Stimulated activated CD4-positive, alpha-beta T cell treated with anti-CD3 and anti-CD28 coated beads, Interleukin-12 subunit alpha, Interleukin-12 subunit beta, amount 100 ng/mL, for 24 hours (primary cell): ENCODE measurements around the gene MYCBPAP.
"Not testable (repeated sequence)": the region's sequence is repeated elsewhere in the genome, so short reads cannot be mapped to it uniquely, and the experiment has no call there.

Experiments used
- DNase-seq, 2 experiments: peaks; one replicate each; pipeline ENCODE4 v3.0.0-alpha.2; 2020; ENCODE audit warnings: low read depth in 2 of 2

The MYCBPAP gene

DNA sequence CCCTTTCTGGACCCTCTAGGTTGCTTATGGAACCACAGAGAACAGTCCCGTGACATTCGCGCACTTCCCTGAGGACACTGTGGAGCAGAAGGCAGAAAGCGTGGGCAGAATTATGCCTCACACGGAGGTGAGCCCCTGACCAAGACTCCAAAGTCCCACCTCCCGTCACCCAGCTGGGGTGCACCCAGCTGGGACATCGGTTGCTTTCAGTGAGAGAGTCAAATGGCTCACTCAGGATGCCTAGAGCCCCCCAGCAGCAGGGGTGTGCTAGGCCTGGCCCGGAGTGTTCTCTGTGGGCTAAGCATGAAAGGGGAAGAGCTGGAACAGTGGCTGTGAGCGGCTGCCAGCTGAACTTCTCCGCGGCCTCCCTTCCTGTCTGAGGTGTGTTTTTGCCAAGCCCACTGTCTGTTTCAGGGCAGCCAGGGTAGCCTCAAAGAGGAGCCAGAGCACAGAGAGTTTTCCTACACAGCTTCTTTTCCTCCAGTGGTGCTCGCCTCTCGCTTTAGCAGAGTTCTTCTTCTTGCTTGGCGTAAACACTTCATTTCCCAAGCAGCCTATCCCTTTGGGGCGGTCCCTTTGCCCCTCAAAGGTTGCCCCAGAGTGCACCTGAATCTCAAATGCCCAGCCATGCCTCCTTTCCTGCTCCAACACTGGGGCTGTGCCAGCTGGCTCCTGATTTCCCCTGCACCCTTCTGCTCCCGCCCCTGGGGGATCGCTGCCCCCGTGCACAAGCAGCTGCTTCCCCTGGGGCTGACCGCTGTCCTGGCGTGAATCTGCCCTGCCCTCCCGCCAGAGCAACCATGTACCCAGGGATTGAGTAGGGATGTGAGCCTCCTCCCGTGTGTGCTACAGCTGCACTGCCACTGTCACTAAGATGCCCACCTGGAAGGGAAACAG, 37.0 kb upstream of the MYCBPAP start:
- DNase-seq = no peak

DNA sequence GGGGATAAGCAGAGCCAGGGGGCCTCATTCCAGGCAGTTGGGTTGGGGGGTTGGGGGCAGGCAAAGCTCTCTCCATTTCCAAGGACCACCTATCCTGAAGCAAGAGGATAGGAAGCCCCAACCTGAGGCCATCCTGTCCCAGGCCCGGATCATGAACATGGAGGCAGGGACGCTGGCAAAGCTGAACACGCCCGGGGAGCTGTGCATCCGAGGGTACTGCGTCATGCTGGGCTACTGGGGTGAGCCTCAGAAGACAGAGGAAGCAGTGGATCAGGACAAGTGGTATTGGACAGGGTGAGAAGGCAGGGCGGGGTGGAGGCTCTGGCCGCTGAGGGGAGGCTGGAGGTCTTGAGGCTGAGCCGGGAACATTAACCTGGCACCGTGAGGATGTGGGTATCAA, 36.0 kb upstream of the MYCBPAP start:
- DNase-seq = no peak

DNA sequence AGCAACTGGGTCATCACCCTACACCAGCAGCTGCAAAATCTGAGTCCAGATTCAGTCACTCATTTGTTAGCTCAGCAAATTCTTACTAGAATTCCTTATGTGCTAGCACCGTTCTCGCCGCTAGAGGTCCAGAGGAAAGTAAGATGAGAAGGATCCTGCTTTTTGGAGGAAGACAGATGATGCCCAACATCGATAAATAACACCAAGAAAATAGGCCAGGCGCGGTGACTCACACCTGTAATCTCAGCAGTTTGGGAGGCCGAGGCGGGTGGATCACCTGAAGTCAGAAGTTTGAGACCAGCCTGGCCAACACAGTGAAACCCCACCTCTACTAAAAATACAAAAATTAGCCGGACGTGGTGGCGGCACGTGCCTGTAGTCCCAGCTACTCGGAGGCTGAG, 35.5 kb upstream of the MYCBPAP start:
- DNase-seq = not testable (repeated sequence)

DNA sequence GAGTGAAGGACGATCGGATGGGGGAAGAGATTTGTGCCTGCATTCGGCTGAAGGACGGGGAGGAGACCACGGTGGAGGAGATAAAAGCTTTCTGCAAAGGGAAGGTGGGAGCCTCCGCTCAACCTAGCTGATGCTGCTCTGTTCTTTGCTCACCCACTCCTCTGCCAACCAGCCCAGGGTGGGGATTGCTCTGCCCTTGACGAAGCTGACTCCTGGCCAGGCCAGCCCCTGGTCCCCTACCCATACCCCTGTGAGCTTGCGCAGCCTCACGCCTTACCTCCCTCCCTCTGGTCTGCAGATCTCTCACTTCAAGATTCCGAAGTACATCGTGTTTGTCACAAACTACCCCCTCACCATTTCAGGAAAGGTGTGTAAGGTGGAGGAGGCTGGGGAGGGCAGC, 34.3 kb upstream of the MYCBPAP start:
- DNase-seq = no peak

DNA sequence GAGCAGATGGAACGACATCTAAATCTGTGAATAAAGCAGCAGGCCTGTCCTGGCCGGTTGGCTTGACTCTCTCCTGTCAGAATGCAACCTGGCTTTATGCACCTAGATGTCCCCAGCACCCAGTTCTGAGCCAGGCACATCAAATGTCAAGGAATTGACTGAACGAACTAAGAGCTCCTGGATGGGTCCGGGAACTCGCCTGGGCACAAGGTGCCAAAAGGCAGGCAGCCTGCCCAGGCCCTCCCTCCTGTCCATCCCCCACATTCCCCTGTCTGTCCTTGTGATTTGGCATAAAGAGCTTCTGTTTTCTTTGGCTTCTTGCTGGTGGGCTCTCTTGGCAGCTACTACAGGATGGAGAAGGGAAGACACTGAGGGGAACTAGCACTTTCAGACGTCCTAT, 33.7 kb upstream of the MYCBPAP start:
- DNase-seq = no peak

DNA sequence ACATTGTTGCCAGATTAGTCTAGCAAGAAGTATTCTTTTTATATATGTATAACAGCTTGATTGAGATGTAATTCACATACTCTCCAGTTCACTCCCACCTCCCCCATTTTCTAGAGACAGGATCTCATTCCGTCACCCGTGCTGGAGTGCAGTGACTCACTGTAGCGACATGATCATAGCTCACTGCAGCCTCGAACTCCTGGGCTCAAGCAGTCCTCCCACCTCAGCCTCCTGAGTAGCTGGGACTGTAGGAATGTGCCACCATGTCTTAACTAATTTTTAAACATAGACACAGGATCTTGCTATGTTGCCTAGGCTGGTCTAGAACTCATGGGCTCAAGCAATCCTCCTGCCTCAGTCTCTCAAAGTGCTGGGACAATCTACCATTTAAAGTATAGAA, 32.9 kb upstream of the MYCBPAP start:
- no peak for DNase-seq

DNA sequence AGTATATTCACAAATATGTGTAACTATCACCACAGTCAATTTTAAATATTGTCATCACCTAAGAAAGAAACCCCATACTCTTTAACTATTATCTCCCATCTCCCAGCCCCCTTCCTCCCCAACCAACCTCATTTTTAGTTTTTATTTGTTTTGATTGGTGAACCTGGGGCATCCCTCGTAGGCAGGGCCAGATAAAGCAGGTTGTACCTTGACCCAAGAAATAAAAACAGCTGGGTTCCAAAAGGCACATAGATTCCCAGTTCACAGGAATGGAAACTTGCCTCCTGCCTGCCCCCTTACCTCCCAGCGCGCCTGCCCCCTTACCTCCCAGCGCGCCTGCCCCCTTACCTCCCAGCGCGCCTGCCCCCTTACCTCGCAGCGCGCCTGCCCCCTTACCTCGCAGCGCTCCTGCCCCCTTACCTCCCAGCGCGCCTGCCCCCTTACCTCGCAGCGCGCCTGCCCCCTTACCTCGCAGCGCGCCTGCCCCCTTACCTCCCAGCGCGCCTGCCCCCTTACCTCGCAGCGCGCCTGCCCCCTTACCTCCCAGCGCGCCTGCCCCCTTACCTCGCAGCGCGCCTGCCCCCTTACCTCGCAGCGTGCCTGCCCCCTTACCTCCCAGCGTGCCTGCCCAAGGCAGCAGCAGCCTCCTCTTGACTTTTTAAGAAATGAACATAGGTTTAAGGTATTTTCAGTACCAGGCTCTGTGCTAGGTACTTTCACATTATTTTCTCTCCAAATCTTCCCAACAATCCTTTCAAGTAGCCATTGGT, 32.3 kb upstream of the MYCBPAP start:
- DNase-seq = not testable (repeated sequence)

DNA sequence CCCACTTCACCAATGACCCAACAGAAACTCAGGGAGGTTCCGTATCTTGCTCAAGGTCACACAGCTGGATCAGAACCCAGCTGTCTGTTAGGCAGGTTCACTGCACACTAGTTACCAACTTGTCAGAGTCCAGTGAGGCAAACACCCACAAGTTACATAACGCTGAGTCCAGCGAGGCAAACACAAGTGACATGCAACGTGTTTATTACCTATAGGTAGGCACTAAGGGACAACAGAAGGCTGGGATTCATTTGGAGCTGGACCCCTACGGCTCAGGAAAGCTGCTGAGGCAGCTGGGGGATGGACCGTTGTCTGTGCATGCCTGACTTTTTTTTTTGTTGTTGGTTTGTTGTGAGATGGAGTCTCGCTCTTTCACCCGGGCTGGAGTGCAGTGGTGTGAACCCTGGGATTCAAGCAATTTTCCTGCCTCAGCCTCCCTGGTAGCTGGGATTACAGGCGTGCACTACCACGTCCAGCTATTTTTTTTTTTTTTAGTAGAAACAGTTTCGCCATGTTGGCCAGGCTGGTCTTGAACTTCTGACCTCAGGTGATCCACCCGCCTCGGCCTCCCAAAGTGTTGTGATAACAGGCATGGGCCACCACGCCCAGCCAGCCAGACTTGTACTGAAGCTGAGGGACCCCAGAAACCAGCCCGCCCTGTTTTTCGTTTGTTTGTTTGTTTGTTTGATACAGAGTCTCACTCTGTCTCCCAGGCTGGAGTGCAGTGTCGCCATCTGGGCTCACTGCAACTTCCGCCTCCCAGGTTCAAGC, 31.5 kb upstream of the MYCBPAP start:
- DNase-seq = no peak

DNA sequence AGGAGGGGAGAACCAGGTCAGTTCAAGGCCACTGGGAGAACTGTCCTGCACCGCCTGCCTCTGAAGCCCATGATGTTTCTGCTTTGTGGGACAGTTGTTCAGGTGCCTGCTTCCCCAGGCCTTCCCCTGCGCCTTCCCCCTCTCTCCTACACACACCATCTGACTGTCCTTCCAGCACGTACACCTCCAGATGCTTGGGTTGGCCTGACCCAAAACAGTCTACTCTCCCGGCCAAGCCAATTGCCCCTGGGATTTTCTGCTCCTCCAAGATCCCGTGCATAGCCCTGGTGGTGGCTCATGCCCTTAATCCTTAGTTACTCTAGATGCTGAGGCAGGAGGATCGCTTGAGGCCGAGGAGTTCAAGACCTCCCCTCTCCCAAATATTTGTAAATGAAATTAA, 30.3 kb upstream of the MYCBPAP start:
- DNase-seq = no peak

DNA sequence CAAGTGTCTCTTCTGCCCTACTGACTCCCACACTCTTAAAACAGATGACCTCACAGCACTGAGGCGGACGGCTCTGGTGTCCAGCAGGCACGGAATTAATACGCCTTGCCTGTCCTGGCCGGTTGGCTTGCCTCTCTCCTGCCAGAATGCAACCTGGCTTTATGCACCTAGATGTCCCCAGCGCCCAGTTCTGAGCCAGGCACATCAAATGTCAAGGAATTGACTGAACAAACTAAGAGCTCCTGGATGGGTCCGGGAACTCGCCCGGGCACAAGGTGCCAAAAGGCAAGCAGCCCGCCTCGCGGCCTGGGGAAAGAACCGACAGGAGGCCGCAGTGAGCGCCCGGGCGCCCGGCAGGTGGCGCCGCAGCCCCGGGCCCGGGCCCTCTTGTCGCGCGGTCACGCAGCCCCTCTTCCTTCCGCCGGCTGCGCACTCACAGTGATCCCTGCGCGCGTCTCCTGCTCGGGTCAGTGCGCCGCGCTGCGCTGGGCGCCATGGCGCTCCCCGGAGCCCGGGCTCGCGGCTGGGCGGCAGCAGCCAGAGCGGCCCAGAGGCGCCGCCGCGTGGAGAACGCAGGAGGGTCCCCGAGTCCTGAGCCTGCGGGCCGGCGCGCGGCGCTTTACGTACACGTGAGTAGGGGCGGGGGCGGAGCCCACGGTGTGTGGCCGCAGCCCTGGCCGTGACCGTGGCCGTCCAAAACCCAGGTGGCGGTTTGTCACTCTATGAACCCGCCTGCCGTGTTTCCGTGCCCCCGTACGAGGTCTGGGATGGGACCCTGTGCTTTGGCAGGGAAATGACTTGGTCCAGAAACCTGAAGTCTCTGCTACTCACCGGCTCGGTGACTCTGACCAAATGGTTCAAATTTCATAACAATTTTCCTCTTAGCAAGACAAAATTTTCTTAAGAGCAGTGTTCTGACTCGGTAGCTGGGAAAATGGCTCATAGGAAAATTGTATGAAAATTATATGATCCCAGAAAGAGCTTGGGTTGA, 29.6 kb upstream of the MYCBPAP start, which contains the start of gene RSAD1:
Gene RSAD1, plus strand, starts transcription at position 470 of the 991 bp plus-strand sequence. Its CDS starts 25 bp downstream, at position 495.
- DNase-seq = peak; percentile 73 to 76

DNA sequence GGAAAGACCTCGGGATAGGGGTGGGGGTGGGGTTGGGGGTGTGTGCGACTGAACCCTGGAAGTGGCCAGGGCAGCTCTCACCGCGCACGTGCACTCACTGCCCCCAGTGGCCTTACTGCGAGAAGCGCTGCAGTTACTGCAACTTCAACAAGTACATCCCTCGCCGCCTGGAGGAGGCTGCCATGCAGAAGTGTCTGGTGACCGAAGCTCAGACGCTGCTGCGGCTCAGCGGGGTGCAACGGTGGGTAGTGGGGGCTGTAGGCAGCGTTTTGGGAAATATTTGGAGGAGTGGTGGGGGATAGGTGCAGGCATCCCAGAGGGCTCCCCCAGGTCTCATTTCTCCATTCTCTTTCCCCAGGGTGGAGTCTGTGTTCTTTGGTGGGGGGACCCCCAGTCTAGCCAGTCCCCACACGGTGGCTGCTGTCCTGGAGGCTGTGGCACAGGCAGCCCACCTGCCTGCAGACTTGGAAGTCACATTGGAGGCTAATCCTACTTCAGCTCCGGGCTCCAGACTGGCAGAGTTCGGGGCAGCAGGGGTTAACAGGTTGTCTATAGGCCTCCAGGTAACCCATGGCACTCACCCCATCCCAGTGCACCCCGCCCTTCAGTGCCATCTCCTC, 28.6 kb upstream of the MYCBPAP start:
- peak; percentile 38 to 68 for DNase-seq

DNA sequence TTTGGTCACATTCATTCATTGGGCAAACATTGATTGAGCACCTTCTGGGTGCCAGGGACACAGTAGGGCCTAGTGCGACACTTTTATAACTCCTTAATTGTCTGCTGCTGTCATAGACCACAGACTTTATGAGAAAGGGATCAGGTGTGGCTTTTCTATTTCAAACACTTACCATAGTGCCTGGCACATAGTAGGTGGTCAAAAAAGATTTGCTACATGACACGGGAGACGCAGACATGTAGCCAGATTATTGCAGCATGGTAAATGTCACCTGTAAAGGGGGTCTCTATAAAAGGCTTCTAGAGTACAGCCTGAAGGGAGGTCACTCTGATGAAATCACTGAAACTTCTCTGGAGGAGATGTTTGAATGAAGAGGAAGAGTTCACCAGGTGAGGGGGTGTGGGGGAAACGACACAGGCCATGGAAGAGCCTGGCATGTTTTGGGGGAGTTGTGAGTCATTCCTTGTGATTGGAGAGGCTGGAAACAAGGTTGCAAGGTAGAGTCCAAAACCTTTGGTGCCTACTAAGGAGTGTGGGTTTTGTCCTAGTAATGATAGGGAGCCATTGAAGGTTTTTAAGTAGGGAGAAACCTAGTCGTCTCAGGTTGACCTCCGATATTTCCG, 28.0 kb upstream of the MYCBPAP start:
- DNase-seq = no peak

DNA sequence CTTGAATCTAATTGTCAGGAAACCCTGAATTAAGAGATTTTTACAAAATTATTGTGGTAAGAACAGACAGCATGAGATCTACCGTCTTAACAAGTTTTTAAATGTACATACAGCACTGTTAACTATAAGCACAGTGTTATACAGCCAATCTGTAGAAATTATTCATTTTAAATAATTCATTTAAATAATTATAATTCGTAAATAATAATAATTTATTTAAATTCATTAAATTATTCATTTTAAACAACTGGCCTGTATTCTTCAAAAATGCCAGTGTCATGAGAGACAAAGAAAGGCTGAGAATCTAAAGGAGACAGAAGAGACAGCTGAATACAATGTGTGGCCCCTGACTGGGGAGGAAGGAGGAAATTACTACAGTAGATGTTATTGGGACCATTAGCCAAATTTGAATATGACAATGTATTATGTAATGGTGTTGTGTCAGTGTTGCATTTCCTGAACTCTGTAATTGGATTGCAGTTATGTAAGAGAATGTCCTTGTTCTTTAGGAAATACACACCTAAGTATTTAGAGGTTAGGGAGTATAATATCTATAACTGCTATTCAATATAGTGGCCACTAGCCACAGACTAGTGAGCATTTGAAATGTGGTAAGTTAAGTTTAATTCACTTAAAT, 27.3 kb upstream of the MYCBPAP start:
- DNase-seq = no peak

DNA sequence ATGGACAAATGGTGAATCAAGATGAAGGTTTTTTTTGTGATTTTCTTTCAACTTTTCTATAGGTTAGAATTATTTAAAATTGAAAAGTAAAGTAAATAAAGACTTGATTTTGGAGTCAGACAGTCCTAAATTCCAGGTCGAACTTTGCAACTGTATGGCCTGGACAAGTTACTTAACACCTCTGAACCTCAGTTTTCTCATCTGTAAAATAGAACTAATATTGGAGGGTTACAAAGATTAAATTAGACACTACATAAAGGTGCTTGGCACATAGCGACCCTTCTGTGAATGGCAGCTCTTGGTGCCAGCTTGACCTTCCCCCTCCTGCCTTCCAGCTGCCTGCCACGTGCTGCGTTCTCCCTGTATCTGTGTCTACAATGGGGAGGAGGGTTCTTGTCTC, 26.6 kb upstream of the MYCBPAP start:
- no peak for DNase-seq

DNA sequence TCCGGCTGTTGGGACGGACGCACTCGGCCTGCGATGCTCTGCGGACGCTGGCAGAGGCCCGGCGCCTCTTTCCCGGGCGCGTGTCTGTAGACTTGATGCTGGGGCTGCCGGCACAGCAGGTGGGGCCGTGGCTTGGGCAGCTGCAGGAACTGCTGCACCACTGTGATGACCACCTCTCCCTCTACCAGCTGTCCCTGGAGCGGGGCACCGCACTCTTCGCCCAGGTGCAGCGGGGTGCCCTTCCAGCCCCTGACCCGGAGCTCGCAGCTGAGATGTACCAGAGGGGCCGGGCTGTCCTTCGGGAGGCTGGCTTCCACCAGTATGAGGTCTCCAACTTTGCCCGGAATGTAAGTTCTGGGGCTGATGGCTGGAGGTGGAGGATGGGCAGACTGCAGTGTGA, 26.1 kb upstream of the MYCBPAP start:
- DNase-seq = no peak

DNA sequence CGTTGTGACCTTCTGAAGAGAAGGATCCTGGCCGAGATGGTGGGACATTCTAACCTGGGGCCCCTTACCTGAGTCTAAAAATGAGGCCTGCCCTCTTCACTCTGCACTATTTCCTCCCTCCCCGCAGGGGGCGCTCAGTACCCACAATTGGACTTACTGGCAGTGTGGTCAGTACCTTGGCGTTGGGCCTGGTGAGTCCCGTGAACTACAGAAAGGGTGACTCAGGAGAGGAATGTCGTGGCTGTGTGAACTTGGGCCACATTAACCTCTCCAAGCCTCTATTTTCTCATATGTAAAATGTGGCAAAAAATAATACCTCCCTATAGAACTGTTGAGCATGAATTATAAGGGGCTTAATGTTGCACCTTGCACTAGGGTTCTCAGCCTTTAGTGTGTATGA, 25.7 kb upstream of the MYCBPAP start:
- peak; percentile 56 to 73 for DNase-seq

DNA sequence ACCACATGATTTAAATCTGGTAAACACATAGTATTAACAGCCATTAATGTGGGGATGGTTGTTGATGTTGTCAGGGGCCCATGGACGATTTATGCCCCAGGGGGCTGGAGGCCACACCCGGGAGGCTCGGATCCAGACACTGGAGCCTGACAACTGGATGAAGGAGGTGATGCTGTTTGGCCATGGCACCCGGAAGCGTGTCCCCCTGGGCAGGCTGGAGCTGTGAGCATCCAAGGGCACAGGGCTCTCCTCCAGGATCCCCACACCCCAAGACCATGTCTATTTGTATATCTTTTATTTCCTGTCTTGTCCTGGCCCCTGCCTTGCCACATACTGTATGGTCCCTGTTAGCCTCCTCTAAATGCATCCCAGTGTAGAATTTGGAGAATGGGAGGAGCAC, 25.0 kb upstream of the MYCBPAP start:
- DNase-seq = no peak

DNA sequence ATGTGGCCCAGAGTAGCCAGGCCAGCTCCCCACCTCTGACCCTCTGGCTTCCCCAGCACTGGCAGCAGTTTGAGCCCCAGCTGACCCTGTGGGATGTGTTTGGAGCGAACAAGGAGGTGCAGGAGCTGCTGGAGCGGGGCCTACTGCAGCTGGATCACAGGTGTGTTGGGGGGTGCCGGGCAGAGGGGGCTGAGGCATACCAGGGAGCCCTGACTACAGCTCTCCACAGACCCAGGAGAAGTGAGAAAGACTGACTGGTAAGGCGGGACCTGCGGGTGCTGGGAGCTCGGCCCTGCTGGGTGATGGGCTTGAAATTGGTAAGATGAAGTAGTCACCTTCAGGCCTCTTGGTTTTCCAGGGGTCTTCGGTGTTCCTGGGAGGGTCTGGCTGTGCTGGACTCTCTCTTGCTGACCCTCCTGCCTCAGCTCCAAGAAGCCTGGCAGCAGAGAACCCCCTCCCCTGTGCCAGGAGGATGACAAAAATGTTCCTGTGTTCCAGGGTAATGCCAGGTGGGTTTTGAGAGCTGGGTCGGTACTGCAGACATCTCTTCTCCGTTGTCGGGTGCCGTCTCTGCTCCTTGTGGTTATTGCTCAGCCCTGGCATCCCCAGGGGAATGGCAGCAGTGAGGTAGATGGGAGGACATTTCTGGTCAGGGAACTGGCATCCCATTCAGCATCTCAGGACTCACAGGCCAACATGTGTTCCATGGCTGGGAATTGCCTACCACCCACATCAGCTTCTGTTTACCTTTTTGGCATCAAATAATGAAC, 23.7 kb upstream of the MYCBPAP start:
- no peak for DNase-seq
